ENCODE results near the gene MORC1.

MORC1 gene

GRCh38 chr3:108998436-108998835 is 119.5 kb downstream of the MORC1 start:
- TF ChIP-seq CTCF (conservative IDR thresholded peaks at IDR 0.05) (no peak), ZFX (IDR thresholded peaks at IDR 0.05) (no peak)
- H3K27ac ChIP-seq = no peak overlapping the region

- H3K27ac ChIP-seq = no peak overlapping the region
- TF ChIP-seq CTCF (conservative IDR thresholded peaks at IDR 0.05) = no peak
- no peak for TF ChIP-seq ZFX (IDR thresholded peaks at IDR 0.05)
These were observed 132.1 kb downstream of the MORC1 start for GRCh38 chr3:108985844-108986243.

GRCh38 chr3:108983051-108983450 is 134.9 kb downstream of the MORC1 start:
- H3K27ac ChIP-seq = no peak overlapping the region
- TF ChIP-seq CTCF (conservative IDR thresholded peaks at IDR 0.05) (no peak), ZFX (IDR thresholded peaks at IDR 0.05) (no peak)

GRCh38 chr3:108976058-108976457 is 141.9 kb downstream of the MORC1 start:
- H3K27ac ChIP-seq = no peak overlapping the region
- TF ChIP-seq ZFX (IDR thresholded peaks at IDR 0.05) = no peak
- TF ChIP-seq CTCF (conservative IDR thresholded peaks at IDR 0.05) = no peak

- no peak overlapping the region for H3K27ac ChIP-seq
- TF ChIP-seq ZFX (IDR thresholded peaks at IDR 0.05) (no peak), CTCF (conservative IDR thresholded peaks at IDR 0.05) (no peak)
These were observed 144.9 kb downstream of the MORC1 start for GRCh38 chr3:108973019-108973418.

GRCh38 chr3:108972482-108972881 is 145.5 kb downstream of the MORC1 start:
- H3K27ac ChIP-seq = no peak overlapping the region
- TF ChIP-seq CTCF (conservative IDR thresholded peaks at IDR 0.05) (no peak), ZFX (IDR thresholded peaks at IDR 0.05) (no peak)

- TF ChIP-seq ZFX (IDR thresholded peaks at IDR 0.05) = no peak
- TF ChIP-seq CTCF (conservative IDR thresholded peaks at IDR 0.05) = no peak
These were observed 147.4 kb downstream of the MORC1 start for GRCh38 chr3:108970561-108970960.

More at GRCh38 chr3:108970561-108970960, 147.4 kb downstream of the MORC1 start:
- no peak overlapping the region for H3K27ac ChIP-seq
